Measurements from ENCODE around the gene VWC2. TPM values are rescaled to one million over a fixed set of nuclear protein-coding genes. Genes with fewer than 3 reads are reported as not detected.

The VWC2 gene
- total and polyA plus RNA-seq, 2 donors, result 0.01 to 0.11 TPM

- no peaks in the 10 kb centered on the region for H3K4me1 ChIP-seq (ENCODE audit: insufficient read depth)
- no peak for DNase-seq (ENCODE audit: extremely low spot score)
- H3K27ac ChIP-seq (ENCODE audit: low read depth), result no peak overlapping the region
- H3K4me3 ChIP-seq (ENCODE audit: low read depth, low read length), result no peak overlapping the region
- no peaks in the 10 kb centered on the region for H3K36me3 ChIP-seq (ENCODE audit: insufficient read depth)
- WGBS, result 77% methylated on average over 6 of the region's 6 CpGs
Observed at GRCh38 chr7:49797987-49798660, 24.7 kb downstream of the VWC2 start.

- WGBS, result 76% methylated on average over 5 of the region's 5 CpGs
- Histone ChIP-seq H3K36me3 (ENCODE audit: insufficient read depth) (no peaks in the 10 kb centered on the region), H3K4me3 (ENCODE audit: low read depth, low read length) (no peak overlapping the region), H3K4me1 (ENCODE audit: insufficient read depth) (no peaks in the 10 kb centered on the region), H3K27ac (ENCODE audit: low read depth) (no peak overlapping the region)
- no peak for DNase-seq (ENCODE audit: extremely low spot score)
Observed at GRCh38 chr7:49800031-49800430, 26.6 kb downstream of the VWC2 start.

GRCh38 chr7:49802600-49802999 lies 29.2 kb downstream of the VWC2 start:
- DNase-seq (ENCODE audit: extremely low spot score), result no peak
- no peaks in the 10 kb centered on the region for H3K36me3 ChIP-seq (ENCODE audit: insufficient read depth)
- H3K27ac ChIP-seq (ENCODE audit: low read depth), result no peak overlapping the region
- WGBS, result 95% methylated on average over 15 of the region's 15 CpGs
- H3K4me1 ChIP-seq (ENCODE audit: insufficient read depth), result no peaks in the 10 kb centered on the region
- H3K4me3 ChIP-seq (ENCODE audit: low read depth, low read length), result no peak overlapping the region

GRCh38 chr7:49803812-49804211 lies 30.4 kb downstream of the VWC2 start:
- WGBS, result 92% methylated on average over 4 of the region's 4 CpGs
- Histone ChIP-seq H3K4me3 (ENCODE audit: low read depth, low read length) (no peak overlapping the region), H3K4me1 (ENCODE audit: insufficient read depth) (no peaks in the 10 kb centered on the region), H3K27ac (ENCODE audit: low read depth) (no peak overlapping the region), H3K36me3 (ENCODE audit: insufficient read depth) (no peaks in the 10 kb centered on the region)
- DNase-seq (ENCODE audit: extremely low spot score), result no peak

GRCh38 chr7:49805371-49806007 lies 32.1 kb downstream of the VWC2 start:
- Histone ChIP-seq H3K27ac (ENCODE audit: low read depth) (no peak overlapping the region), H3K4me1 (ENCODE audit: insufficient read depth) (no peaks in the 10 kb centered on the region), H3K36me3 (ENCODE audit: insufficient read depth) (no peaks in the 10 kb centered on the region), H3K4me3 (ENCODE audit: low read depth, low read length) (no peak overlapping the region)
- WGBS, result 26% methylated on average over 2 of the region's 2 CpGs
- no peak for DNase-seq (ENCODE audit: extremely low spot score)

- no peaks in the 10 kb centered on the region for H3K36me3 ChIP-seq (ENCODE audit: insufficient read depth)
- H3K4me1 ChIP-seq (ENCODE audit: insufficient read depth), result no peaks in the 10 kb centered on the region
- no peak overlapping the region for H3K27ac ChIP-seq (ENCODE audit: low read depth)
- H3K4me3 ChIP-seq (ENCODE audit: low read depth, low read length), result no peak overlapping the region
- DNase-seq (ENCODE audit: extremely low spot score), result no peak
Observed at GRCh38 chr7:49812534-49812933, 39.1 kb downstream of the VWC2 start.

- Histone ChIP-seq H3K4me3 (ENCODE audit: low read depth, low read length) (no peak overlapping the region), H3K36me3 (ENCODE audit: insufficient read depth) (no peaks in the 10 kb centered on the region), H3K4me1 (ENCODE audit: insufficient read depth) (no peaks in the 10 kb centered on the region), H3K27ac (ENCODE audit: low read depth) (no peak overlapping the region)
- 47% methylated on average over 1 of the region's 1 CpG for WGBS
- no peak for DNase-seq (ENCODE audit: extremely low spot score)
Observed at GRCh38 chr7:49817279-49817678, 43.8 kb downstream of the VWC2 start.

- Histone ChIP-seq H3K4me3 (ENCODE audit: low read depth, low read length) (no peak overlapping the region), H3K36me3 (ENCODE audit: insufficient read depth) (no peaks in the 10 kb centered on the region), H3K27ac (ENCODE audit: low read depth) (no peak overlapping the region), H3K4me1 (ENCODE audit: insufficient read depth) (no peaks in the 10 kb centered on the region)
- DNase-seq (ENCODE audit: extremely low spot score), result no peak
Observed at GRCh38 chr7:49821181-49821580, 47.7 kb downstream of the VWC2 start.

- no peak for DNase-seq (ENCODE audit: extremely low spot score)
- no peaks in the 10 kb centered on the region for H3K36me3 ChIP-seq (ENCODE audit: insufficient read depth)
- H3K4me3 ChIP-seq (ENCODE audit: low read depth, low read length), result no peak overlapping the region
- H3K27ac ChIP-seq (ENCODE audit: low read depth), result no peak overlapping the region
- WGBS, result 37% methylated on average over 5 of the region's 5 CpGs
- H3K4me1 ChIP-seq (ENCODE audit: insufficient read depth), result no peaks in the 10 kb centered on the region
Observed at GRCh38 chr7:49822856-49823255, 49.4 kb downstream of the VWC2 start.

GRCh38 chr7:49823566-49823965 lies 50.1 kb downstream of the VWC2 start:
- 79% methylated on average over 3 of the region's 3 CpGs for WGBS
- Histone ChIP-seq H3K36me3 (ENCODE audit: insufficient read depth) (no peaks in the 10 kb centered on the region), H3K4me1 (ENCODE audit: insufficient read depth) (no peaks in the 10 kb centered on the region), H3K27ac (ENCODE audit: low read depth) (no peak overlapping the region), H3K4me3 (ENCODE audit: low read depth, low read length) (no peak overlapping the region)
- DNase-seq (ENCODE audit: extremely low spot score), result no peak

- Histone ChIP-seq H3K4me3 (ENCODE audit: low read depth, low read length) (no peak overlapping the region), H3K4me1 (ENCODE audit: insufficient read depth) (no peaks in the 10 kb centered on the region), H3K36me3 (ENCODE audit: insufficient read depth) (no peaks in the 10 kb centered on the region), H3K27ac (ENCODE audit: low read depth) (no peak overlapping the region)
- WGBS, result 82% methylated on average over 13 of the region's 13 CpGs
- no peak for DNase-seq (ENCODE audit: extremely low spot score)
Observed at GRCh38 chr7:49839863-49840645, 66.6 kb downstream of the VWC2 start.

GRCh38 chr7:49840751-49841405 lies 67.4 kb downstream of the VWC2 start:
- H3K27ac ChIP-seq (ENCODE audit: low read depth), result no peak overlapping the region
- no peak overlapping the region for H3K4me3 ChIP-seq (ENCODE audit: low read depth, low read length)
- no peak for DNase-seq (ENCODE audit: extremely low spot score)
- WGBS, result 75% methylated on average over 5 of the region's 5 CpGs
- no peaks in the 10 kb centered on the region for H3K36me3 ChIP-seq (ENCODE audit: insufficient read depth)
- no peaks in the 10 kb centered on the region for H3K4me1 ChIP-seq (ENCODE audit: insufficient read depth)

- no peaks in the 10 kb centered on the region for H3K36me3 ChIP-seq (ENCODE audit: insufficient read depth)
- no peak overlapping the region for H3K27ac ChIP-seq (ENCODE audit: low read depth)
- no peak overlapping the region for H3K4me3 ChIP-seq (ENCODE audit: low read depth, low read length)
- no peaks in the 10 kb centered on the region for H3K4me1 ChIP-seq (ENCODE audit: insufficient read depth)
- 58% methylated on average over 5 of the region's 5 CpGs for WGBS
- no peak for DNase-seq (ENCODE audit: extremely low spot score)
Observed at GRCh38 chr7:49845626-49846025, 72.2 kb downstream of the VWC2 start.
